HG02884 (cell line): ENCODE data around the gene SDK2.

Experiments
- ATAC-seq: cut with Tn5 transposase; IDR thresholded peaks from one replicate; pipeline ENCODE4 v1.9.1; 2021; ENCODE audit warnings: mild to moderate bottlenecking, moderate library complexity; ENCODE audit not compliant: unreplicated experiment

Gene SDK2

GRCh38 chr17:73397278-73397826, 246.9 kb downstream of the SDK2 start:
- ATAC-seq, result no peak

GRCh38 chr17:73396431-73397277, 247.6 kb downstream of the SDK2 start:
- no peak for ATAC-seq

- no peak for ATAC-seq
Observed at GRCh38 chr17:73394512-73395450, 249.5 kb downstream of the SDK2 start.

GRCh38 chr17:73393962-73394361, 250.3 kb downstream of the SDK2 start:
- ATAC-seq, result no peak

DNA sequence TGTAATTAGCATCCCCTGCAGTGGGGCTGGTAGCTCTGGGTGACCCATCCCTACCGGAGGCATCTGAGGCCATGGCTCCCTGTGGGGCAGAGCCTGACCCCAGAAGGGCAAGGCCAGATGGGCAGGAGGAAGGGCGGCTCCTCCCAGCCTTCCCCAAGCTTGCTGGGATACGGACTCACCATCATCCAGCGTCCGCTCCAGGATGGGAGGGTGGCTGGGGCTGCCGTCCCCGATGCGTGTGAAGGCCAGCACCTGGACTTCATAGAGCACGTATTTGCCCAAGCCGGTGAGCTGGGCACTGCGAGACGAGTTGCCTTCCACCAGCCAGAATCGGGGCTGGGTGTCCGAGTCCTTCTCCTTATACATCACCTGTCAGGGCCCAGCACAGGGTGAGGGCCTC, 250.9 kb downstream of the SDK2 start:
- ATAC-seq, result no peak

DNA sequence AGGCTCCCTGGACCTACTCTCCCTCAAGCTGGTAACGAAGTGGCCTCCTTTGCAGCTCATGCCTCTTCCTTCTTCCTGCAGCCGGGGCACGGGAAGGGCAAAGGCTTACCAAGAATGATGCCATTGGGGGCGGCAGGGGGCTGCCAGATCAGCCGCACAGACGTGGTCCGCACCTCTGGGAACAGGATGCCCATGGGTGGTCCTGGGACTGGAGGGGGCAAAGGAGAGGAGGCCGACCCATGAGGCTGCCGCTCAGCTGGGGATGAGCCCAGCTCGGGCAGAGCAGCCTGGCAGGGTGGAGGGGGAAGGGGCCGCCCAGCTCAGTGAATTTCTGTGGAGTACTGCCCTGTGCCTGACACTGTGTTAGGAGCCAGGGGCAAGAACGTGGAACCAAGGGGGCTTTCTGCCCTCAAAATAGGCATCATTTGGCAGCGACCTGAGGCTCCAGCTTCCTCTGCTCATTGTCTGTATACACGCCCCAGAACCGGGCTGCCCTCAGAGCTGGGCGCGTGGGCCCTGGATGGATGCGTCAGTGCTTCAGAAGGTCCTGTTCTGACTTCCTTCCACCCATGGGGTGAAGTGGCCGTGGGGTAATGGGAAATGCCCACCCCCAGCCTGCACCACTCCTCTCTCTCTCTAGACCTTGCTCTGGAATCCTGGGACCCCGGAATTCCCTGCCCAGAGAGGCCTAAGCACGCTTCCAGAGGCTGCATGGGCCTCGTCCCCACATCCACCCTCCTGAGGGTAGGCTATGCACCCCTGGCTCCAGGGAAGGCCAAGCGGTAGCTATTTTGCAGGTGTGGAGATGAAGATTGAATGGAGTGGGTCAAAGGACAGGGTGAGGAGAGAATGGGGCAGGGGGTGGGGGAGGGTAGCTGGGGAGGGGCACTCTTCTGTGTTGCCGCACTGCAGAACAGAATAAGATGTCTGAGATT, 252.6 kb downstream of the SDK2 start:
- ATAC-seq, result no peak

GRCh38 chr17:73390851-73391250, 253.4 kb downstream of the SDK2 start:
- ATAC-seq, result no peak

DNA sequence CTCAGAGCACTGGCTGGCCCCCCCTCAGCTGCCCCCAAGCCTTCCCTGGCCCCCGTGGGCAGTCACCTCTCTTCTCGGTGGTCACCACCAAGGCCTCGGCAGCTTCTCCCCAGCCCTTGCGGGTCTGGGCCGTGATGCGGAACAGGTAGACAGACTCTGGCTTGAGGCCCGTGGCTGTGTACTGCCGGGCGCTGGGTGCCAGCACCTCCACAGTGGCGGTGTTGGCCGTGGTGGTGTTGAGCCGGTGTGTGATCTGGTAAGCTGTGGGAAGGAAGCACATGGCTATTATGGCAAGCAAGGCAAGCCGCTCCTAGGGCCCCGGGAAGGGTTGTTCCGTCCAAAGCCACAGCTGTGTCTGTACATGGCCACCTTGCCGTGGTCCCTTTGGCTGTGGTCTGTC, 254.0 kb downstream of the SDK2 start:
- ATAC-seq, result no peak

DNA sequence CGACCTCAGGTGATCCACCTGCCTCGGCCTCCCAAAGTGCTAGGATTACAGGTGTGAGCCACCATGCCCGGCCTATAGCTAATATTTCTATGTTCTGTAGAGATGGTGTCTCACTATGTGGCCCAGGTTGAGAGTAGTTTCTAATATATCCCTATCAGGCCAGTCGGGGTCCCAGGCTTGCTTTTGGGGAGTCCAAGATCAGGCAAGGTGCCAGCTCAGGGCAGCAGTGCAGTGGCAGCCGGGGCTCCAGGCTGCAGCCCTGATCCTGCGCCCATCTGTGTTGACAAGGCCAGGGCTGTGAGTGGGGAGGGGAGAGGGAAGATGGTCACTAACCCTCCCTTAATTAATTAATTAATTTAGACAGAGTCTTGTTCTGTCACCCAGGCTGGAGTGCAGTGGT, 254.8 kb downstream of the SDK2 start:
- no peak for ATAC-seq

- ATAC-seq, result no peak
Observed at GRCh38 chr17:73388578-73388905, 255.7 kb downstream of the SDK2 start.

DNA sequence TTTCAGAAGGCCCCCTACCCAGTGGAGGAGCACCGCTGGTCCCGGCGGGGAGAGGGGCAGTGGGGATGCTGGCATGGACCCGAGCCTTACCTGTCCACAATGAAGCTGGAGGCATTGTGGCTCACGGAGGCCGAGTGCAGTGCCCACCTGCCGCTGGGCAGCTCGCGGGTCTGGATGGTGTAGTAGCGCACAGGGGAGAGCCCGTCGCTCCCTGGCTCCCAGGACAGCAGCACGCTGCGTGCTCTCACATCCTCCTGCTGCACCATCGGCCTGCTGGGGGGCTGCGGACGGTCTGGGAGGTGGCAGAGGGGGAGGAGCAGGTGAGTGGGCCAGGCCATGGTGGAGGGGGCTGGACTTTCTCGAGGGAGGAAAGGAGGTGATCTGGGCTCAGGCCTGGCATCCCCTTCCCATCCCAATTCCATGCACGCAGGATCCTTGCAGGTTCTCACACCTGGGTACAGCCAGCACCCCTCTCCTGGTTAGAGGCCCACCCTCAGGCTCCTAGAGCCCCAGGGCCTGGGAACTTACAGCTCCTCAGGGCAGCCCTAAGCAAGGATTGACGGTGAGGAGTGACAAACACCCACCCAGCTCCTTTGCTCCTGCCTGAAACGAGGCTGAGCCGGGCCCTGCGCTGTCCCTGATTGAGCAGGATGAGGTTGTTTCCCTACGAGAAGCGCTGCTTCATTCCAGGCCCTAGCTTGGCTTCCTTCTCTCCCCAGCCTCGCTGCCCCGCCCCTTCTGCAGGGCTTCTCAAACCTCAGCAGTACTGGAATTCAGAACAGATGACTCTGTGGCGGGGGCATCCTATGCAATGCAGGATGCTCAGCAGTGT, 256.3 kb downstream of the SDK2 start:
- ATAC-seq, result no peak

GRCh38 chr17:73386561-73386960, 257.7 kb downstream of the SDK2 start:
- no peak for ATAC-seq

DNA sequence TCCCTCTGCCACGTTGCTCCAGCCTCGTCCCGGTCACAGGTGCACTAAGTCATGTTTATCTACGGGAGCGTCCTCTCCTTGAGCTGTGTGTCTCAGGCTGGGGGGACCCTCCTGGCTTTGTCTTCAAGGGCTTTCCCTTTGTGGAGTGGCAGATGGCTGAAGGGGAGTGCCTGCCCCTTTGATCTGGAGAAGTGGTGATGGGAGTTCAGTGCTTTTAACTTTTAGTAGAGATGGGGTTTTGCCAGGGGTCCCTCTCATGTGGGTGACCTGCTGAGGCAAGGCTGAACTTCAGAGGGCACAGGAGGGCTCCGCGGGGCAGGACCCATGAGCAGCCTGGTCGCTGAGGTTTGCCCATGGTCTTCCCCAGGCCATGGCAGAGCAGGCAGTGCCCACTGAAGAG, 259.3 kb downstream of the SDK2 start:
- no peak for ATAC-seq

DNA sequence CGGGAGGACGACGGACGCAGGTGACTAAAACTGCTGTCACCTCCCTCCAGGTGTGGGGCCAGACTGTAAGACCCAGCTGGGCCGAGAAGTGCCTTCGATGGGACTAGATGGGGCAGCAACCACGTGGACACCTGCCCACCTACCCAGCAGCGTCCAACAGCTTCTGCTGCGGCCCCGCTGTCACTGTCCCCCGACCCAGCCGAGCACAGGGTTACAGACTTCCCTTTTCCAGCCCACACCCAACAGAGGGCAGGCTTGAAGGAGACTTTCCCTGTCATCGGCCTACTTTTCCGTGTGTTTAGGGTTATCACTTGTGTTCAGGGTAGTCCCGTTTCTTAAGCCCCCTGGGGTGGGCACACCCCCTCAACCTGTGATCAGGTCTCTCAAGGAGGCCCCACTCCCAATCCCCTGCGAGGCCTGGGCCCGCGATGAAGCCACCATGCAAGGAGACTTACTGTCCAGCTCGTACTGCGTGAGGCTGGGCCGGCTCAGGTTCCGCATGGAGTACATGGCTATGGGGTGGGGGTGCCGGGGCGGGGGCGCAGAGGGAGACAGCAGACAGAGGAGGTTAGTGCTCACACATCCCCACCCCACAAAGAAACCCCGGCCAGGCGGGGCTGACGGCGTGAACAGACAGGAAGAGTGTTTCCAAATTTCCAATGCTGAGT, 263.7 kb downstream of the SDK2 start:
- ATAC-seq, result no peak

DNA sequence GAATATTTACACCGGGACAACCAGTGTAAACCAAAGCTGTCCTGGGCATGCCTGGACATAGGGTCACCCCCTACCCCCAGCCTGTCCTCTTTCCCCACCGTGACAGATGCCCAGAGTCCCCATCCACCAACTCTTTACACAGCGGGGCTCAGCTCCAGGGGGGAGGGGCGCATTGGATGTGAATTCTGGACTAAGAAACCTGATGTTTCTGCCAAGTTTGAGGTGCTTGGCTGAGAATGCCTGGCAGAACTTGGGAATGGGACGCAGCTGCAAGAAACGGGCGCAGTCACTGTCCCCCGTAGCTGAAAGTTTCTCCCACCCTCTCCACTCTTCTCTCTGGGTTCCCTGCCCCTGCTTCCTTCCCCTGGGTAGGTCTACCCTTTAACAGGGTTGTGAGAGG, 264.4 kb downstream of the SDK2 start:
- ATAC-seq, result no peak

DNA sequence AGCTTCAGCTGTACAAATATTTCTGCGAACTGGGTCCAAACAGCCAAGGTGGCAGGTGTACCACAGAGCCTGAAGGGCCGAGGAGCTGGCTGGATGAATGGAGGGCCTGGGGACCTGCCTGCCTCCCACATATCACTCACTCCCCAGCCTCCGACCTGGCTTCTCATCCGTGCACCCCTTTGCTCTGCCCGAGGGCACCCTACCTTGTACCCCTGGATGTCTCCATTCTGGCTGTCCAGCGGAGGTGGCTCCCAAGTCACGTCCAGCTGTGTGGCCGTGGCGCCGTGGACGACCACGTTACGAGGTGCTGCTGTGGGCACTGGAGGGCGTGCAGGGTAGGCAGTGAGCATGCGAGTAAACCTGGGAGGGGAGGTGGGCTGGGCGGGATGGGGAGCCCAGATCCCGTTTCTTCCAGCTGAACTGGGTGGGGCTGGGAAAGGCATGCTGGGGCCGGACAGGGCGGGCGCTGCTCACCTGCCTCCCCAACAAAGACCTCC, 265.2 kb downstream of the SDK2 start:
- no peak for ATAC-seq

GRCh38 chr17:73376636-73377035, 267.6 kb downstream of the SDK2 start:
- ATAC-seq, result no peak

DNA sequence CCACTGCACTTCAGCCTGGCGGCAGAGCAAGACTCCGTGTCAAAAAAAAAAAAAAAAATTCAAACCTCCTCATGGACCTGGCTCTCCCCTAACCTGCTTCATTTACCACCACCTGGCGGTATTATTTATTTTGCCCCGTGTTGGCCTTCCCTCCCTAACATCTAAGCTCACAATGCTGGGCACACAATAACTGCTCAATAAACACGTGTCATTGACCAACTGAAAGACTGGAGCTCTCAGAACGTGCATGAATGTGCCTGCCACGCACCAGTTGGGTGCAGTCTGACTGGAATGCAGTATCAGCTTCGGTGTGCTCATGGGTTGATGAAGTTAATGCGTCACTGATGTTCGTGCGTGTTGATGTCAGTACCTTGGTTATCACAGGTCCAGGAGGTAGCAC, 268.1 kb downstream of the SDK2 start:
- no peak for ATAC-seq

- ATAC-seq, result no peak
Observed at GRCh38 chr17:73371836-73372235, 272.4 kb downstream of the SDK2 start.
